Neural progenitor cell (in vitro differentiated cells): ENCODE results near the gene RPTOR. TPM values are rescaled to one million over a fixed set of nuclear protein-coding genes. Genes with fewer than 3 reads are reported as not detected.

Experiments
- DNase-seq: peaks from one replicate; pipeline ENCODE4 v3.0.0-alpha.2; 2016; ENCODE audit warnings: low spot score
- H2AFZ ChIP-seq: fragments of 200-600 bp; sonication (generic); replicated peaks from 2 replicates; pipeline ENCODE4 v1.6.1; 2016; ENCODE audit warnings: antibody characterized with exemption
- H3F3A ChIP-seq: fragments of 200-600 bp; sonication (generic); 2 replicates; pipeline ENCODE4 v1.6.1; 2016; ENCODE audit warnings: antibody characterized with exemption, low read depth
- H3K27ac ChIP-seq: fragments of 200-600 bp; sonication (generic); 2 replicates; pipeline ENCODE4 v1.5.1; 2016; ENCODE audit warnings: mild to moderate bottlenecking
- H3K27me3 ChIP-seq: fragments of 200-600 bp; sonication (generic); 2 replicates; pipeline ENCODE4 v1.6.1; 2016; ENCODE audit warnings: mild to moderate bottlenecking, moderate library complexity
- H3K36me3 ChIP-seq: fragments of 200-600 bp; sonication (generic); 2 replicates; pipeline ENCODE4 v1.5.1; 2016
- H3K4me1 ChIP-seq: fragments of 200-600 bp; sonication (generic); 2 replicates; pipeline ENCODE4 v1.6.1; 2016; ENCODE audit warnings: mixed run types
- H3K4me2 ChIP-seq: fragments of 200-600 bp; sonication (generic); 2 replicates; pipeline ENCODE4 v1.6.1; 2016
- H3K4me3 ChIP-seq: fragments of 200-600 bp; sonication (generic); 2 replicates; pipeline ENCODE4 v1.5.1; 2016
- H3K79me2 ChIP-seq: fragments of 200-600 bp; sonication (generic); 2 replicates; pipeline ENCODE4 v1.6.1; 2016; ENCODE audit warnings: low read depth
- H3K9ac ChIP-seq: fragments of 200-600 bp; sonication (generic); 2 replicates; pipeline ENCODE4 v1.6.1; 2016
- H3K9me3 ChIP-seq: fragments of 200-600 bp; sonication (generic); 2 replicates; pipeline ENCODE4 v1.5.1; 2016; ENCODE audit warnings: low read depth
- H4K20me1 ChIP-seq: fragments of 200-600 bp; sonication (generic); 2 replicates; pipeline ENCODE4 v1.6.1; 2016; ENCODE audit warnings: low read depth
- H3K27ac Mint-ChIP-seq: 3 replicates; pipeline ENCODE4 v1.8.0; 2021; ENCODE audit warnings: mixed read lengths
- H3K27me3 Mint-ChIP-seq: 2 replicates; pipeline ENCODE4 v1.8.0; 2022; ENCODE audit warnings: low read depth, mild to moderate bottlenecking, inconsistent platforms, moderate library complexity, mixed read lengths; ENCODE audit not compliant: insufficient read depth
- H3K36me3 Mint-ChIP-seq: 3 replicates; pipeline ENCODE4 v1.8.0; 2021; ENCODE audit warnings: mixed read lengths
- H3K4me1 Mint-ChIP-seq: 3 replicates; pipeline ENCODE4 v1.8.0; 2021; ENCODE audit warnings: mixed read lengths
- H3K4me3 Mint-ChIP-seq: 3 replicates; pipeline ENCODE4 v1.8.0; 2021; ENCODE audit warnings: mild to moderate bottlenecking, moderate library complexity, mixed read lengths
- H3K9me3 Mint-ChIP-seq: 3 replicates; pipeline ENCODE4 v1.8.0; 2020; ENCODE audit warnings: mixed read lengths
- CTCF ChIP-seq: fragments of 200-600 bp; sonication (generic); IDR thresholded peaks from 2 replicates; pipeline ENCODE4 v1.5.1; 2017; ENCODE audit warnings: antibody characterized with exemption, mild to moderate bottlenecking
- EZH2 ChIP-seq: fragments of 200-600 bp; sonication (generic); IDR thresholded peaks from 2 replicates; pipeline ENCODE4 v1.6.1; 2017; ENCODE audit warnings: antibody characterized with exemption, mild to moderate bottlenecking, moderate library complexity
- EZH2phosphoT487 ChIP-seq: fragments of 200-600 bp; sonication (generic); IDR thresholded peaks from 2 replicates; pipeline ENCODE4 v1.6.1; 2017; ENCODE audit warnings: antibody characterized with exemption
- total RNA-seq: library from RNA; depleted of rRNA; stranded (reverse); fragments of >200 nt; gene quantifications from 2 replicates; pipeline ENCODE4 v1.2.3, GENCODE V29; 2015; ENCODE audit warnings: low replicate concordance

RPTOR gene
- total RNA-seq, 1 donor from 2014 or later, result 7.4 TPM

- Mint-ChIP-seq H3K9me3 (peaks cover 2% of the 10 kb centered on the region), H3K36me3 (peaks cover 14% of the 10 kb centered on the region), H3K4me1 (peaks cover 17% of the 10 kb centered on the region), H3K27ac (no peak overlapping the region), H3K4me3 (no peak overlapping the region), H3K27me3 (peaks cover 5% of the 10 kb centered on the region)
- Histone ChIP-seq H3K79me2 (peaks cover 11% of the 10 kb centered on the region), H3K9ac (no peak overlapping the region), H3K36me3 (no peaks in the 10 kb centered on the region), H3K27me3 (no peaks in the 10 kb centered on the region), H2AFZ (no peak overlapping the region), H3K4me2 (no peak overlapping the region), H3K4me3 (no peak overlapping the region), H3K9me3 (no peaks in the 10 kb centered on the region), H3F3A (peaks cover 7% of the 10 kb centered on the region), H3K4me1 (peaks cover 17% of the 10 kb centered on the region), H3K27ac (no peak overlapping the region), H4K20me1 (no peaks in the 10 kb centered on the region)
- TF ChIP-seq EZH2phosphoT487 (no peak), CTCF (no peak), EZH2 (no peak)
- no peak for DNase-seq
Observed at GRCh38 chr17:80719449-80719848, 174.8 kb downstream of the RPTOR start.

- Mint-ChIP-seq H3K27ac (no peak overlapping the region), H3K27me3 (peaks cover 5% of the 10 kb centered on the region), H3K9me3 (no peaks in the 10 kb centered on the region)
Observed at GRCh38 chr17:80720610-80721577, 176.3 kb downstream of the RPTOR start.

GRCh38 chr17:80722661-80723060, 178.0 kb downstream of the RPTOR start:
- Mint-ChIP-seq H3K4me1 (peaks cover 26% of the 10 kb centered on the region), H3K27ac (no peak overlapping the region)

More at GRCh38 chr17:80720610-80721577, 176.3 kb downstream of the RPTOR start:
- H3K4me1 ChIP-seq, result peaks cover 17% of the 10 kb centered on the region
- Mint-ChIP-seq H3K4me3 (no peak overlapping the region), H3K36me3 (peaks cover 14% of the 10 kb centered on the region), H3K4me1 (peaks cover 26% of the 10 kb centered on the region)
- no peaks in the 10 kb centered on the region for H4K20me1 ChIP-seq
- H2AFZ ChIP-seq, result no peak overlapping the region
- H3K9ac ChIP-seq, result no peak overlapping the region
- peaks cover 7% of the 10 kb centered on the region for H3F3A ChIP-seq
- H3K9me3 ChIP-seq, result no peaks in the 10 kb centered on the region
- no peak overlapping the region for H3K4me3 ChIP-seq
- peaks cover 11% of the 10 kb centered on the region for H3K79me2 ChIP-seq
- no peak overlapping the region for H3K27ac ChIP-seq
- no peaks in the 10 kb centered on the region for H3K36me3 ChIP-seq
- no peaks in the 10 kb centered on the region for H3K27me3 ChIP-seq
- TF ChIP-seq CTCF (no peak), EZH2 (no peak), EZH2phosphoT487 (no peak)
- no peak overlapping the region for H3K4me2 ChIP-seq
- DNase-seq, result no peak

More at GRCh38 chr17:80722661-80723060, 178.0 kb downstream of the RPTOR start:
- no peak overlapping the region for H3K4me2 ChIP-seq
- H2AFZ ChIP-seq, result no peak overlapping the region
- no peak for DNase-seq
- H3K27me3 ChIP-seq, result no peaks in the 10 kb centered on the region
- TF ChIP-seq CTCF (no peak), EZH2phosphoT487 (no peak), EZH2 (no peak)
- H3K27ac ChIP-seq, result no peak overlapping the region
- no peaks in the 10 kb centered on the region for H3K9me3 ChIP-seq
- H3K9me3 Mint-ChIP-seq, result no peaks in the 10 kb centered on the region
- H4K20me1 ChIP-seq, result no peaks in the 10 kb centered on the region
- peaks cover 12% of the 10 kb centered on the region for H3K4me1 ChIP-seq
- no peak overlapping the region for H3K4me3 Mint-ChIP-seq
- peaks cover 4% of the 10 kb centered on the region for H3F3A ChIP-seq
- no peaks in the 10 kb centered on the region for H3K36me3 ChIP-seq
- no peak overlapping the region for H3K4me3 ChIP-seq
- H3K9ac ChIP-seq, result no peak overlapping the region
- H3K36me3 Mint-ChIP-seq, result peaks cover 10% of the 10 kb centered on the region
- peaks cover 5% of the 10 kb centered on the region for H3K27me3 Mint-ChIP-seq
- H3K79me2 ChIP-seq, result peaks cover 11% of the 10 kb centered on the region
